Lower lobe of right lung (tissue), 2 donors: ENCODE measurements around the gene TNNI2. TPM values are rescaled to one million over a fixed set of nuclear protein-coding genes. Genes with fewer than 3 reads are reported as not detected.

Experiments
- ATAC-seq, 2 donors: fragments of 200-7000 bp; cut with Tn5 transposase; one replicate each; pipeline ENCODE4 v1.9.1; 2020 to 2022; ENCODE audit warnings: mild to moderate bottlenecking in 2 of 2, moderate library complexity in 2 of 2
- DNase-seq: peaks from one replicate; pipeline ENCODE4 v3.0.0-alpha.2; 2020
- H3K27ac ChIP-seq: fragments of 200-600 bp; one replicate; pipeline ENCODE4 v1.8.0; 2022
- H3K27me3 ChIP-seq: fragments of 200-600 bp; one replicate; pipeline ENCODE4 v1.8.0; 2022; ENCODE audit warnings: low read depth
- H3K36me3 ChIP-seq: fragments of 200-600 bp; one replicate; pipeline ENCODE4 v1.8.0; 2022; ENCODE audit warnings: mild to moderate bottlenecking
- H3K4me1 ChIP-seq: fragments of 200-600 bp; one replicate; pipeline ENCODE4 v1.8.0; 2022
- H3K4me3 ChIP-seq: fragments of 200-600 bp; one replicate; pipeline ENCODE4 v1.8.0; 2022; ENCODE audit warnings: mild to moderate bottlenecking
- H3K9me3 ChIP-seq: fragments of 200-600 bp; one replicate; pipeline ENCODE4 v1.8.0; 2022
- CTCF ChIP-seq: fragments of 200-600 bp; IDR thresholded peaks from one replicate; pipeline ENCODE4 v1.8.0; 2022; ENCODE audit warnings: antibody characterized with exemption, mild to moderate bottlenecking
- intact Hi-C: fragments of 100-400 bp; cut with DNase I; formaldehyde crosslinking; loops from one replicate; pipeline ENCODE4 v1.11.0; 2022
- total RNA-seq: library from RNA; stranded (reverse); fragmentation: NEBNext Ultra II Directional; extraction: Animal tissue kit (Norgen Biotek cat#: 25700); gene quantifications from one replicate; pipeline ENCODE4 v1.2.1, GENCODE V29; 2021
- donor health status: DM: no; HTN: yes; CAD: no; lungs with severe emphysema.

The TNNI2 gene
- total RNA-seq, 1 donor from 2014 or later = 17.7 TPM

- no peaks in the 10 kb centered on the region for H3K27me3 ChIP-seq
- ATAC-seq = no peak
- peaks cover 13% of the 10 kb centered on the region for H3K4me1 ChIP-seq
- intact Hi-C loops = no loop called here
- no peak for TF ChIP-seq CTCF
- no peak for DNase-seq
- H3K27ac ChIP-seq = no peak overlapping the region
- no peaks in the 10 kb centered on the region for H3K9me3 ChIP-seq
- H3K36me3 ChIP-seq = no peaks in the 10 kb centered on the region
- H3K4me3 ChIP-seq = no peak overlapping the region
Measured at GRCh38 chr11:1856306-1857005, 17.7 kb downstream of the TNNI2 start.

GRCh38 chr11:1857064-1857463 is 18.3 kb downstream of the TNNI2 start:
- H3K27me3 ChIP-seq = no peaks in the 10 kb centered on the region
- intact Hi-C loops = no loop called here
- H3K9me3 ChIP-seq = no peaks in the 10 kb centered on the region
- no peak for TF ChIP-seq CTCF
- no peak overlapping the region for H3K27ac ChIP-seq
- H3K4me1 ChIP-seq = peaks cover 7% of the 10 kb centered on the region
- no peaks in the 10 kb centered on the region for H3K36me3 ChIP-seq
- no peak overlapping the region for H3K4me3 ChIP-seq
- ATAC-seq = no peak
- no peak for DNase-seq

- no peak for TF ChIP-seq CTCF
- Histone ChIP-seq H3K27ac (no peak overlapping the region), H3K9me3 (no peaks in the 10 kb centered on the region), H3K36me3 (no peaks in the 10 kb centered on the region), H3K4me1 (peaks cover 4% of the 10 kb centered on the region), H3K4me3 (no peak overlapping the region), H3K27me3 (no peaks in the 10 kb centered on the region)
- no peak for ATAC-seq
- intact Hi-C loops = no loop called here
- DNase-seq = peak; percentile 72
Measured at GRCh38 chr11:1858154-1858553, 19.4 kb downstream of the TNNI2 start.

GRCh38 chr11:1858576-1858975 is 19.8 kb downstream of the TNNI2 start:
- Histone ChIP-seq H3K27ac (no peak overlapping the region), H3K36me3 (no peaks in the 10 kb centered on the region), H3K4me3 (no peak overlapping the region), H3K27me3 (no peaks in the 10 kb centered on the region), H3K4me1 (peaks cover 8% of the 10 kb centered on the region), H3K9me3 (no peaks in the 10 kb centered on the region)
- TF ChIP-seq CTCF = no peak
- DNase-seq (no peak), ATAC-seq (no peak)
- intact Hi-C loops = no loop called here

- DNase-seq (no peak), ATAC-seq (no peak)
- no peak for TF ChIP-seq CTCF
- Histone ChIP-seq H3K27me3 (no peaks in the 10 kb centered on the region), H3K9me3 (no peaks in the 10 kb centered on the region), H3K27ac (no peak overlapping the region), H3K4me1 (peaks cover 11% of the 10 kb centered on the region), H3K4me3 (no peak overlapping the region), H3K36me3 (no peaks in the 10 kb centered on the region)
- intact Hi-C loops = no loop called here
Measured at GRCh38 chr11:1859004-1859403, 20.2 kb downstream of the TNNI2 start.
